Mammary epithelial cell (primary cell): Measurements from ENCODE around the gene GALNT18.

Source experiments
- CTCF ChIP-seq, 2 donors: IDR thresholded peaks in 1 of 2; conservative IDR thresholded peaks in 1 of 2; 2 replicates each; pipeline ENCODE4 v1.5.1; 2011 to 2012; ENCODE audit warnings: inconsistent platforms in 2 of 2, low read length in 2 of 2, mild to moderate bottlenecking in 2 of 2, control low read depth in 1 of 2, low read depth in 1 of 2; ENCODE audit not compliant: insufficient read depth in 1 of 2; ENCODE audit errors: extremely low read depth in 1 of 2
- EZH2 ChIP-seq: IDR thresholded peaks from 2 replicates; pipeline ENCODE4 v1.6.1; 2012; ENCODE audit warnings: low read length, inconsistent platforms, borderline replicate concordance

- TF ChIP-seq CTCF (conservative IDR thresholded peaks at IDR 0.05 in 1 of 2, IDR thresholded peaks at IDR 0.05 in 1 of 2; ENCODE audit: extremely low read depth in 1 of 2, insufficient read depth in 1 of 2, low read depth in 1 of 2, low read length in 2 of 2) (no peak), EZH2 (no peak)
Measured at GRCh38 chr11:11660363-11660740, 38.5 kb upstream of the GALNT18 start.
